Measurements from ENCODE around the gene ZACN.

Gene ZACN

GRCh38 chr17:76082326-76083251, 3.6 kb downstream of the ZACN start:
- no peak for DNase-seq

GRCh38 chr17:76083536-76084182, 4.7 kb downstream of the ZACN start:
- no peak for DNase-seq

DNA sequence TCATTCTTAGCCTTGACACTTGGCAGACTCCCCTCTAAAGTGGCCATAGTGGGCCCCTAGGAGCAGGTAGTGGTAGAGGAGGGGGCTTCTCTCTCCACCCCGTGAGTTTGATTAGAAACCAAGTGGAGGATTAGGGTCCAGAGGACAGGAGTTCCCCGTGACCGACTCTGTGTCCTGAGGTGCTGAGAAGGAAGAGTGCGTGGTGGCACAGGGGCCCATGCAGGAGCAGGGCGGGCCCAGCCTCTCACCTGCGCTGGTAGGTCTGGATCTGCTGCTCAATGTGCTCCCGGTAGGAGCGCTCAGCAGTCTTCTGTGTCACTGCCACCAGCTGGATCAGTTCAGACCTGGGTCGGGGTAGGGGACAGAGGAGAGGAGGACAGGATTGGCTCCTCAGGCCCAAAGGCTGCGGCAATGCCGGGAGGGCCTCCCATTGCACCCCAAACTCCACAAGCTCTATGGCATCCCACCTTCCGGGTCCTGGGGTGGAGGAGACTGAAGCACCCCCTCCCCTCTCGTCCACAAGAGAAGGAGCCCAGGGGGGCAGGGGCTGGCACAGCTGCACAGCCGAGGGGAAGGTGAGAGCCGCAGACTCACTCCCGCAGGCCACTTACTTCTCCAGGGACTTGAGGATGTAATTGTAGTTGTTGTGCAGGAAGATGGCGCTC, 6.2 kb downstream of the ZACN start:
- no peak for DNase-seq

GRCh38 chr17:76085731-76086366, 6.9 kb downstream of the ZACN start:
- DNase-seq: no peak

DNA sequence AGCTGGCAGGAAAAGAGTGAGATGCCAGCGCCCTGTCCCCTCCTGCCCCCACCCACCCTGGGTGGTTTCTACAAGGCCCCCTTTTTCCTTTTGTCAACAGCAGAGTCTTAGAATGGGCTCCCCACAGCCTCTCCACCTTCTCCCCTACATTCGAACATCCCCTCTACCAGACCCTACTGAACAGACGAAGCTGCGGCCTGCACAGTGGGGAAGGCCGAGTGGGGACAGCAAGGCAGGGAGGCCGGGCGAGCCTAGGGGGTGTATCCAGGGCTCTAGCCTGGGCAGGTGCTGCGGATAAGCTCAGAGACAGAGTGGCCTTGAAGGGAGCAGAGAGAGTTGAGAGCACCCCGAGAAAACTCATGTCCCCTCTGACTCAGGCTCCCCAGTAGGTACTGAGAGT, 7.4 kb downstream of the ZACN start:
- no peak for DNase-seq

DNA sequence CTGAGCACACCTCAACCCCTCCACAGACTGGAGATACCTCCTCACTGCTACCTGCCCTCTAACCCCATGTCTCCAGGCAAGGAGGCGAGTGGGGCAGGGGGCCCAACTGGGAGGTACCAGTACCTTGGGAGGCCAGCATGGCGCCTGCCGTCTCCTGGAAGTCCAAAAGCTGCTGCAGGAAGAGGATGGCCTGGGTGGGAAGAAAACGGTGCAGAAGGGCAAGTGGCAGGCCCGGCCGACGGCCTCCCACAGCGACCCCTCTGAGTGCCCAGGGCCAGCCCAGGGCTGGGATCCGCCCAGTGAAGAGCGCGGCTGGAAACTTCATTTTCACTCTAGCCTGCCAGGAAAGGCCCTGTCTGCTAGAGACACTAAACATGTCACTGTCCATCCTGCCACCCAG, 8.5 kb downstream of the ZACN start:
- no peak for DNase-seq

DNA sequence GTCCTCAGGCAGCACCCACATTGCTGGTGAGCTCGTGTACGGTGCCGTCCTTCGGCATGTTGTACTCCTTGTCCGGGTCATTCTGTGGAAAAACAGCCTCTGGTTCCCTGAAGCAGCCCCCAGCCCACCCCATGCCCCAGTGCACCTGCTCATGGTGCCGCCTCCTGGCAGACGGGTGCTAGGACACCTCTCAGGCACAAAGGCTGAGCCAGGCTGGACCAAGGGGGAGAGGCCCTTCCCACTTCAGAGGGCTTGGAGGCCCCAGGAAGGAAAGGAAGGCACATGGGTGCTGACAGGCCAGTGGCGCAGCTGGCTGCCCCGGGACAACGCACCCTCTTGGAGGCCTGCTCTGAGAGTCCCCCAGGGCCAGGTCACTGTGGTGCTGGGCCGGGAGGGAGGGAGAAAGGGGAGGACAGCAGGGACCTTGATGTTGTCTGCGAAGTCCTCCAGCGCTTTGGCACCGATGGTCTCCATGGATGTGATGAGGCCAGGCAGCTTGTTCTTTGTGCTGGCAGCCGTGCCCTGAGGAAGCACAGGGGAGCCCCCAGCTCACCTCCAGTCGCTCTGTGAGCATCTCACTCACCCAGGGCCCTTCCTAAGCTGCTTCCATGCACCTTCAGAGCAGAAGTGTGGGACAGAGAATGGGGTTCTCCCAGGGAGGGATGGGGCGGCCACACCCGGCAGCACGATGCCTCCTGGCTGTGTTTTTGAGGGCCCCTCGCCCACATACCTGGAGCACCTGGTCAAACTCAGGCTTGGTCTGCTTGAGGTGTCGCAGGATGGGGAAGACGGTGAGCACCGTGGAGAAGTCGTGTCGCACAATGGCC, 9.3 kb downstream of the ZACN start:
- no peak for DNase-seq

DNA sequence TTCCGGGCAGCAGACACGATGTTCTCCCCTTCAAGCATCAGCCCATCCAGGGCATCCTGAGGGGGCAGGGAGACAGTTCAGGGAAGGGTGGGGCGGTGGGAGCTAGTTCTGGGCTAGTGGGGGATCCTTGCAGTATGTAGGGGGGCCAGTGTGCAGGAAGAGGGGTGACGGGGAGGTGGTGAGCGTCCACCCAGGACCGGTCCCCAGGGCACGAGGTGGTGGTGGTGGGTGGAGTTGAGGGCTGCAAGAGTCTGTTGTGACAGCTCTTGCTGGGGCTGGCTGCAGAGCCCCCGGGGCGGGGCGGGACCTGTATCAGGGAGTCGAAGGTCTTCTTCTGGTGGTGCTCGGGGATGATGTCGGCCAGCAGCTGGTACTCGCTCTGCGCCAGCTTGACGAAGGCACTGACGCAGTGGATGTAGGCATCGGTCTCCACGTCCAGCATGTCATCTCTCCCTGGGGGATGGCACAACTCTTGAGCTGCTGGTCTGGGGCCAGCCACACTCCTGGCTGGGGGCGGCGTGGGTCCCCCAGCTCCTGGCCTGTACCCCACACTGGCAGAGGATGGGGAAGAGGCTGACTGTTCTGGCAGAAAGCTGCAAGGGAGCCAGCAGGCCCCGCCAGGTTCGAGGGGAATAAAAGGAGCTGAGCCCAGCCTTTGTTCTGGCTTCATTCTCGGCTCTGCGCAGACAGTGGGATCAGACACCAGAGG, 10.0 kb downstream of the ZACN start:
- DNase-seq: no peak

GRCh38 chr17:76089680-76090516, 10.9 kb downstream of the ZACN start:
- no peak for DNase-seq

DNA sequence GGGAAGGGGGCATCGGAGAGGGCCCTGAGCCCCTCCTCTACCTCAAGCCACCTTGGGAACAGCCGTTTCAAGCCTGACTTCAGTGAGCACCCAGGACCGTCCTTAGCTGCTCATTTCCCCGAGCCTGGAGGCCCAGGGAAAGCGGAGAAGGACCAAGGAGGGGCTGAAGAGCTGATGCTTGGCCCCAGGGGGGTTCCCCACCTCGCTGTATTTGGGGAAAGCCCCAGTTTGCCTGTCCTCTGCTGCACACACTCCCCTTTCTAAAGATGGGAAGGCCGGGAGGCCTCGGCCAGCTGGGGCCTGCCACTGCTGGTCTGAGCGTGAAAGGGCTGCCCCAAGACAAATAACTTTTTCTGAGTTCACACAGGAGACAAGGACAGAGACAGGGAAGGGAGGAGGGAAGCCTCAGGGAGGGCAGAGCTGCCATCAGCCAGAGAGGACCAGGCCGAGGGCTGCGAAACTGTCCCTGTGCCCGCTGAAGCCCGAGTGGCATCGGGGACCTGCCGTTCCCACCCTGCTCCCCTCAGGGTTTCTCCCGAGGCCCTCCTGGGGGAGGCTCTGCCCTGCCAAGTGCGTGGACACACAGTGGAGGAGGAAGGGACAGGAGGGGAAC, 11.6 kb downstream of the ZACN start:
- no peak for DNase-seq

DNA sequence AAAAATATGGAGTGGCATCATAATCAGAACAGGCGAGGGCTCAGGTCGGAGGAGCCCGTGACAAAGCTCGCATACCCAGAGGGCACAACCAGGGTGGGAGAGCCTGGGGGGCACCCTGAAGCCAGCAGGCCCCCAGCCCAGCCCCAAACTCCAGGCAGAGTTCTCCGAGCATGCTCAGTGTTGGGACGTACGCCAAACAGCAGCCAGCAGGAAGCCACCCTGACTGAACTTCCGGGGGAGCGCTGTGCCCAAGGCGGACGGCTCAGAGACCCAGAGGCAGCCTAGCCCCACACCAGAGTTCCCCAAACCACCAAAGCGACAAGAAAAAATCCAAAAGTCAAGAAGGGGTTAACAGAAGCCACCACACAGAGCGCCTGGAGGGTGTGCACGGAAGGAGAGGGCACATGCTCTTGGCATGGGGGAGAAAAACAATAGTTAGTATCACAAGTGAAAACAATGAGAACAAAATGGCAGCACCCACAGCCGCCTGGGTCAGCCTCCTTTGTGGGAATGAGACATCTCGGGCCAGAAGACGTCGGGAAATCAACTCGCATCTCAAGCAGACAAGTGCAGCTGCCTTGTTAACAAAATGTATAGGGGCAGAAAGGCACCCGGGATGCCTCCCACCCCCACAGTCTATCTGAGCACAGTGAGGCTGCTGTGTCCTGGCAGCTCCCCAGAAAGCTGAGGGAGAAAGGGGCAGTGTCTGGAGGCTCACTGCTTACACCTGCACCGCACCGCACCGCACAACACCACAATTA, 12.7 kb downstream of the ZACN start:
- no peak for DNase-seq

GRCh38 chr17:76092526-76093413, 13.8 kb downstream of the ZACN start:
- DNase-seq: no peak

GRCh38 chr17:76094046-76094445, 15.1 kb downstream of the ZACN start:
- DNase-seq: no peak

DNA sequence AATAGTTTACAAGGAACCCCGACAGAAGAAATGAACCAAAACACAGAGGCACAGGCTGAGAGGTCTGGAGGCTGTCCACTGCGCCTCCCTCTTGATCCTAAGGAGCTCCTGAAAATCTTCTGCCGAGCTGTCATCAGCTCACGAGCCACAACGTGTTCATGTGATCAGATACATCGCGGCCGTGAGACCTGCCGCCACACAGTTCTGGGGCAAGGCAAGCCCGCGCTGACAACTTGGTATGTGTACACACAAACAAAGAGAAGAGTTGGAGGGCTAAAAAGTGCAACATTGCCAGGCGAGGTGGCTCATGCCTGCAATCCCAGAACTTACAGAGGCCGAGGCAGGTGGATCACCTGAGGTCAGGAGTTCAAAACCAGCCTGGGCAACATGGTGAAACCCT, 17.0 kb downstream of the ZACN start:
- no peak for DNase-seq

- no peak for DNase-seq
Observed at GRCh38 chr17:76097716-76098295, 18.8 kb downstream of the ZACN start.

GRCh38 chr17:76102944-76103273, 23.9 kb downstream of the ZACN start:
- no peak for DNase-seq

- DNase-seq: peak; percentile 90 to 98
Observed at GRCh38 chr17:76103274-76104139, 24.5 kb downstream of the ZACN start, which contains the start of gene EXOC7. EXOC7 (minus strand) TSS chr17:76103787; CDS start chr17:76103692, 95 bp downstream.
